ENCODE data around the gene MYL11.

The MYL11 gene

DNA sequence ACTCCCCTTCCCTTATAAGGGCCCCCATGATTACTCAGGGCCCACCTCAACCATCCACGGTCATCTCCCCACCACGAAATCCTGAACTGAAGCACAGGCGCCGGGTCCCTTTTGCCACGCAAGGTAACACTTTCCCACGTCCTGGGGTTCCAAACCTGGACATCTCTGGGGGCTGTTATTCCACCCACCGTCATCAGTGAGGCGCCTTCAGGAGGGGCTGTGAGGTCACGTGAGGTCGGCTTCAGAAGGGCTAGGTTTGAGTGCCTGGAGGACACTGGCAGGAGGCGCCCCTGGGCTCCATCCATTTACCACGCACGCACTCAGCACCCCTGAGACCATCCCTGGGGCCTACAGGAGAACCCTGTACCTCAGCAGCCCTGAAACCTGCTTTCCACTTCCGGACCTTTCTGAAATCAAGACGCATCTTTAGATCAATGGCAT lies 23.6 kb upstream of the MYL11 start (continued):
- TF ChIP-seq WT1 (tag by site-specific recombination; IDR thresholded peaks at IDR 0.05): no peak
- TF ChIP-seq SCRT1 (tag by site-specific recombination; IDR thresholded peaks at IDR 0.05; ENCODE audit: borderline replicate concordance): no peak
- no peak for TF ChIP-seq YY1 (tag by site-specific recombination; IDR thresholded peaks at IDR 0.05)
- TF ChIP-seq ZNF140 (tag by site-specific recombination; IDR thresholded peaks at IDR 0.05): no peak

GRCh38 chr16:30351586-30352419 lies 22.8 kb upstream of the MYL11 start:
- TF ChIP-seq PRDM10 (tag by site-specific recombination; IDR thresholded peaks at IDR 0.05) (peak; percentile 94), BCL6B (tag by site-specific recombination; IDR thresholded peaks at IDR 0.05) (no peak)
- ChIA-PET CTCF (no interaction called here), POLR2A (interaction anchor here (0.6 to 1.2 kb wide), 2 partner anchors 56 to 282 kb away, joined by 3 read pairs; no protein-coding TSS in a partner anchor)
- Histone ChIP-seq H3K9me3 (ENCODE audit: control insufficient read depth, insufficient read depth, low read depth, low read length) (no peaks in the 10 kb centered on the region), H3K36me3 (ENCODE audit: control insufficient read depth in 2 of 2, insufficient read depth in 1 of 2, low read length in 2 of 2) (peaks cover 5 to 51% of the 10 kb centered on the region in 2 experiments; a peak in 2 of 3 replicates), H3K4me1 (ENCODE audit: control insufficient read depth, insufficient read depth, low read length) (no peaks in the 10 kb centered on the region), H3K4me3 (ENCODE audit: low read depth, low read length) (no peak overlapping the region), H3K27ac (ENCODE audit: extremely low read depth, low read depth, low read length) (no peak overlapping the region)

GRCh38 chr16:30352488-30353401 lies 21.9 kb upstream of the MYL11 start:
- ChIA-PET CTCF (interaction anchor here (0.6 to 1.6 kb wide), 2 partner anchors 57 to 331 kb away, joined by 3 to 6 read pairs; no protein-coding TSS in a partner anchor), POLR2A (interaction anchor here (0.7 to 1.4 kb wide), 4 partner anchors 17 to 596 kb away, joined by 3 to 6 read pairs (median 3); partner anchors contain the start of gene ORAI3)
- no peaks in the 10 kb centered on the region for H3K9me3 ChIP-seq (ENCODE audit: control insufficient read depth, insufficient read depth, low read depth, low read length)
- H3K27ac ChIP-seq (ENCODE audit: extremely low read depth, low read depth, low read length): peak overlapping the region; percentile 18; the same call in 1 of the 2 replicates
- H3K4me3 ChIP-seq (ENCODE audit: low read depth, low read length): no peak overlapping the region
- TF ChIP-seq, protein P1, sequence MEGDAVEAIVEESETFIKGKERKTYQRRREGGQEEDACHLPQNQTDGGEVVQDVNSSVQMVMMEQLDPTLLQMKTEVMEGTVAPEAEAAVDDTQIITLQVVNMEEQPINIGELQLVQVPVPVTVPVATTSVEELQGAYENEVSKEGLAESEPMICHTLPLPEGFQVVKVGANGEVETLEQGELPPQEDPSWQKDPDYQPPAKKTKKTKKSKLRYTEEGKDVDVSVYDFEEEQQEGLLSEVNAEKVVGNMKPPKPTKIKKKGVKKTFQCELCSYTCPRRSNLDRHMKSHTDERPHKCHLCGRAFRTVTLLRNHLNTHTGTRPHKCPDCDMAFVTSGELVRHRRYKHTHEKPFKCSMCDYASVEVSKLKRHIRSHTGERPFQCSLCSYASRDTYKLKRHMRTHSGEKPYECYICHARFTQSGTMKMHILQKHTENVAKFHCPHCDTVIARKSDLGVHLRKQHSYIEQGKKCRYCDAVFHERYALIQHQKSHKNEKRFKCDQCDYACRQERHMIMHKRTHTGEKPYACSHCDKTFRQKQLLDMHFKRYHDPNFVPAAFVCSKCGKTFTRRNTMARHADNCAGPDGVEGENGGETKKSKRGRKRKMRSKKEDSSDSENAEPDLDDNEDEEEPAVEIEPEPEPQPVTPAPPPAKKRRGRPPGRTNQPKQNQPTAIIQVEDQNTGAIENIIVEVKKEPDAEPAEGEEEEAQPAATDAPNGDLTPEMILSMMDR (tag by site-specific recombination; IDR thresholded peaks at IDR 0.05): peak; percentile 36; the same call in 1 of the 2 replicates
- TF ChIP-seq EGR2 (tag by site-specific recombination; IDR thresholded peaks at IDR 0.05; ENCODE audit: low read depth): 0 out of 2 replicates have a peak, but pooled peaks have one; percentile 7
- TF ChIP-seq SP3 (tag by site-specific recombination; IDR thresholded peaks at IDR 0.05): no peak
- H3K4me1 ChIP-seq (ENCODE audit: control insufficient read depth, insufficient read depth, low read length): no peaks in the 10 kb centered on the region
- peaks cover 5 to 60% of the 10 kb centered on the region in 2 experiments; a peak in 2 of 3 replicates for H3K36me3 ChIP-seq (ENCODE audit: control insufficient read depth in 2 of 2, insufficient read depth in 1 of 2, low read length in 2 of 2)

All from HEK293 (cell line).